Measurements from ENCODE around the gene JUNB. TPM values are rescaled to one million over a fixed set of nuclear protein-coding genes. Genes with fewer than 3 reads are reported as not detected.

JUNB gene
- total and polyA plus RNA-seq, 2 of the 13 experiments (the other 11 are each of a cell fraction or from before 2014, with no cell fraction given) = 7.7 to 8.2 TPM

DNA sequence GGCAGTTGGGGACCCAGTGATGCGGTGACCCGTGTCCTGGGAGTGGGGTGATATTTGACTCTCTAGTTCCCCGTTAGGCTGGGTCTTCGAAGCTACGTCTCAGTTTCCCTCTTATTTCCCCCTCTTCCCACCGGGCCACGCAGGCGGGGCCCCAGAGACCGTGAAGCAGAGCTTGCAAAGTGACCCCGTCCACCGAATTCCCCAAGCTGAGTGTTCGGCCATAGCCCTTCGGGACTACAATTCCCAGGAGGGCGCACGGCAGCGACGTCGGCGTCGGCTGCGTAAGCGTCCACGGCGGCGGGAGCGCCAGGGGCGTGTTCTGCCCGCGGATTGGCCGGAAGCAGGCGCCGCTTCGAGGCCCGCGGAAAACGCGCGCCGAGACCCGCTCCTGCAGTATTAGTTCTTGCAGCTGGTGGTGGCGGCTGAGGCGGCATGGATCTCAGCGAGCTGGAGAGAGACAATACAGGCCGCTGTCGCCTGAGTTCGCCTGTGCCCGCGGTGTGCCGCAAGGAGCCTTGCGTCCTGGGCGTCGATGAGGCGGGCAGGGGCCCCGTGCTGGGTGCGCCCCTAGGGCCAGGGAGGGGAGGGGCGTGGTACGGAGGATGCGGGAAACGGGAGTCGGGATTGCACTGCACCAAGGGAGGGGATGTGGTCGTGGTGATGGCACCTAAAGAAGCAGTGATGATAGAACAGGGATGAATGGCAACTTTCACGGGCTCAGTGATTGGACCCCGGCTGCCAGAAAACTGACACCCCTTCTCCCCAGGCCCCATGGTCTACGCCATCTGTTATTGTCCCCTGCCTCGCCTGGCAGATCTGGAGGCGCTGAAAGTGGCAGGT is 15.2 kb downstream of the JUNB start, which contains the start of gene RNASEH2A (continued):
- TF ChIP-seq CC2D1A (CRISPR knock-in tag; IDR thresholded peaks at IDR 0.05) (no peak), ZMYM3 (CRISPR knock-in tag; IDR thresholded peaks at IDR 0.05) (no peak), ZNF883 (CRISPR knock-in tag; IDR thresholded peaks at IDR 0.05; ENCODE audit: not compliant biosample characterization) (peak; percentile 83), FLYWCH1 (CRISPR knock-in tag; IDR thresholded peaks at IDR 0.05) (no peak), ZNF232 (CRISPR knock-in tag; IDR thresholded peaks at IDR 0.05; ENCODE audit: borderline replicate concordance) (peak; percentile 61; the same call in 1 of the 2 replicates), SMARCE1 (IDR thresholded peaks at IDR 0.05; ENCODE audit: borderline replicate concordance) (no peak), CAMTA2 (CRISPR knock-in tag; IDR thresholded peaks at IDR 0.05; ENCODE audit: borderline replicate concordance) (0 out of 2 replicates have a peak, but pooled peaks have one; percentile 91), ZBTB1 (CRISPR knock-in tag; IDR thresholded peaks at IDR 0.05; ENCODE audit: borderline replicate concordance) (no peak), BCL6 (CRISPR knock-in tag; IDR thresholded peaks at IDR 0.05) (0 out of 2 replicates have a peak, but pooled peaks have one; percentile 32), ZNF629 (CRISPR knock-in tag; conservative IDR thresholded peaks at IDR 0.05) (peak; percentile 18; the same call in 1 of the 2 replicates), ZNF614 (CRISPR knock-in tag; IDR thresholded peaks at IDR 0.05; ENCODE audit: borderline replicate concordance) (0 out of 2 replicates have a peak, but pooled peaks have one; percentile 47), STAG1 (CRISPR knock-in tag; IDR thresholded peaks at IDR 0.05) (no peak)
- TF ChIP-seq, protein P1, sequence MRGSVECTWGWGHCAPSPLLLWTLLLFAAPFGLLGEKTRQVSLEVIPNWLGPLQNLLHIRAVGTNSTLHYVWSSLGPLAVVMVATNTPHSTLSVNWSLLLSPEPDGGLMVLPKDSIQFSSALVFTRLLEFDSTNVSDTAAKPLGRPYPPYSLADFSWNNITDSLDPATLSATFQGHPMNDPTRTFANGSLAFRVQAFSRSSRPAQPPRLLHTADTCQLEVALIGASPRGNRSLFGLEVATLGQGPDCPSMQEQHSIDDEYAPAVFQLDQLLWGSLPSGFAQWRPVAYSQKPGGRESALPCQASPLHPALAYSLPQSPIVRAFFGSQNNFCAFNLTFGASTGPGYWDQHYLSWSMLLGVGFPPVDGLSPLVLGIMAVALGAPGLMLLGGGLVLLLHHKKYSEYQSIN (CRISPR knock-in tag; IDR thresholded peaks at IDR 0.05; ENCODE audit: borderline replicate concordance) = no peak
- TF ChIP-seq, protein P2, sequence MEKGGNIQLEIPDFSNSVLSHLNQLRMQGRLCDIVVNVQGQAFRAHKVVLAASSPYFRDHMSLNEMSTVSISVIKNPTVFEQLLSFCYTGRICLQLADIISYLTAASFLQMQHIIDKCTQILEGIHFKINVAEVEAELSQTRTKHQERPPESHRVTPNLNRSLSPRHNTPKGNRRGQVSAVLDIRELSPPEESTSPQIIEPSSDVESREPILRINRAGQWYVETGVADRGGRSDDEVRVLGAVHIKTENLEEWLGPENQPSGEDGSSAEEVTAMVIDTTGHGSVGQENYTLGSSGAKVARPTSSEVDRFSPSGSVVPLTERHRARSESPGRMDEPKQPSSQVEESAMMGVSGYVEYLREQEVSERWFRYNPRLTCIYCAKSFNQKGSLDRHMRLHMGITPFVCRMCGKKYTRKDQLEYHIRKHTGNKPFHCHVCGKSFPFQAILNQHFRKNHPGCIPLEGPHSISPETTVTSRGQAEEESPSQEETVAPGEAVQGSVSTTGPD (CRISPR knock-in tag; IDR thresholded peaks at IDR 0.05) = no peak
- TF ChIP-seq, protein P3, sequence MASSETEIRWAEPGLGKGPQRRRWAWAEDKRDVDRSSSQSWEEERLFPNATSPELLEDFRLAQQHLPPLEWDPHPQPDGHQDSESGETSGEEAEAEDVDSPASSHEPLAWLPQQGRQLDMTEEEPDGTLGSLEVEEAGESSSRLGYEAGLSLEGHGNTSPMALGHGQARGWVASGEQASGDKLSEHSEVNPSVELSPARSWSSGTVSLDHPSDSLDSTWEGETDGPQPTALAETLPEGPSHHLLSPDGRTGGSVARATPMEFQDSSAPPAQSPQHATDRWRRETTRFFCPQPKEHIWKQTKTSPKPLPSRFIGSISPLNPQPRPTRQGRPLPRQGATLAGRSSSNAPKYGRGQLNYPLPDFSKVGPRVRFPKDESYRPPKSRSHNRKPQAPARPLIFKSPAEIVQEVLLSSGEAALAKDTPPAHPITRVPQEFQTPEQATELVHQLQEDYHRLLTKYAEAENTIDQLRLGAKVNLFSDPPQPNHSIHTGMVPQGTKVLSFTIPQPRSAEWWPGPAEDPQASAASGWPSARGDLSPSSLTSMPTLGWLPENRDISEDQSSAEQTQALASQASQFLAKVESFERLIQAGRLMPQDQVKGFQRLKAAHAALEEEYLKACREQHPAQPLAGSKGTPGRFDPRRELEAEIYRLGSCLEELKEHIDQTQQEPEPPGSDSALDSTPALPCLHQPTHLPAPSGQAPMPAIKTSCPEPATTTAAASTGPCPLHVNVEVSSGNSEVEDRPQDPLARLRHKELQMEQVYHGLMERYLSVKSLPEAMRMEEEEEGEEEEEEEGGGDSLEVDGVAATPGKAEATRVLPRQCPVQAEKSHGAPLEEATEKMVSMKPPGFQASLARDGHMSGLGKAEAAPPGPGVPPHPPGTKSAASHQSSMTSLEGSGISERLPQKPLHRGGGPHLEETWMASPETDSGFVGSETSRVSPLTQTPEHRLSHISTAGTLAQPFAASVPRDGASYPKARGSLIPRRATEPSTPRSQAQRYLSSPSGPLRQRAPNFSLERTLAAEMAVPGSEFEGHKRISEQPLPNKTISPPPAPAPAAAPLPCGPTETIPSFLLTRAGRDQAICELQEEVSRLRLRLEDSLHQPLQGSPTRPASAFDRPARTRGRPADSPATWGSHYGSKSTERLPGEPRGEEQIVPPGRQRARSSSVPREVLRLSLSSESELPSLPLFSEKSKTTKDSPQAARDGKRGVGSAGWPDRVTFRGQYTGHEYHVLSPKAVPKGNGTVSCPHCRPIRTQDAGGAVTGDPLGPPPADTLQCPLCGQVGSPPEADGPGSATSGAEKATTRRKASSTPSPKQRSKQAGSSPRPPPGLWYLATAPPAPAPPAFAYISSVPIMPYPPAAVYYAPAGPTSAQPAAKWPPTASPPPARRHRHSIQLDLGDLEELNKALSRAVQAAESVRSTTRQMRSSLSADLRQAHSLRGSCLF (CRISPR knock-in tag; IDR thresholded peaks at IDR 0.05; ENCODE audit: borderline replicate concordance) = peak; percentile 81; the same call in 1 of the 2 replicates
- TF ChIP-seq, protein P4, sequence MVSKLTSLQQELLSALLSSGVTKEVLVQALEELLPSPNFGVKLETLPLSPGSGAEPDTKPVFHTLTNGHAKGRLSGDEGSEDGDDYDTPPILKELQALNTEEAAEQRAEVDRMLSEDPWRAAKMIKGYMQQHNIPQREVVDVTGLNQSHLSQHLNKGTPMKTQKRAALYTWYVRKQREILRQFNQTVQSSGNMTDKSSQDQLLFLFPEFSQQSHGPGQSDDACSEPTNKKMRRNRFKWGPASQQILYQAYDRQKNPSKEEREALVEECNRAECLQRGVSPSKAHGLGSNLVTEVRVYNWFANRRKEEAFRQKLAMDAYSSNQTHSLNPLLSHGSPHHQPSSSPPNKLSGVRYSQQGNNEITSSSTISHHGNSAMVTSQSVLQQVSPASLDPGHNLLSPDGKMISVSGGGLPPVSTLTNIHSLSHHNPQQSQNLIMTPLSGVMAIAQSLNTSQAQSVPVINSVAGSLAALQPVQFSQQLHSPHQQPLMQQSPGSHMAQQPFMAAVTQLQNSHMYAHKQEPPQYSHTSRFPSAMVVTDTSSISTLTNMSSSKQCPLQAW (CRISPR knock-in tag; IDR thresholded peaks at IDR 0.05) = no peak; the same call in 1 of the 2 replicates
- TF ChIP-seq, protein P5, sequence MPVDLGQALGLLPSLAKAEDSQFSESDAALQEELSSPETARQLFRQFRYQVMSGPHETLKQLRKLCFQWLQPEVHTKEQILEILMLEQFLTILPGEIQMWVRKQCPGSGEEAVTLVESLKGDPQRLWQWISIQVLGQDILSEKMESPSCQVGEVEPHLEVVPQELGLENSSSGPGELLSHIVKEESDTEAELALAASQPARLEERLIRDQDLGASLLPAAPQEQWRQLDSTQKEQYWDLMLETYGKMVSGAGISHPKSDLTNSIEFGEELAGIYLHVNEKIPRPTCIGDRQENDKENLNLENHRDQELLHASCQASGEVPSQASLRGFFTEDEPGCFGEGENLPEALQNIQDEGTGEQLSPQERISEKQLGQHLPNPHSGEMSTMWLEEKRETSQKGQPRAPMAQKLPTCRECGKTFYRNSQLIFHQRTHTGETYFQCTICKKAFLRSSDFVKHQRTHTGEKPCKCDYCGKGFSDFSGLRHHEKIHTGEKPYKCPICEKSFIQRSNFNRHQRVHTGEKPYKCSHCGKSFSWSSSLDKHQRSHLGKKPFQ (CRISPR knock-in tag; IDR thresholded peaks at IDR 0.05; ENCODE audit: insufficient replicate concordance) = no peak

Data from HepG2 (cell line).